CD14-positive monocyte (primary cell): Measurements from ENCODE around the gene XRN1. TPM values are rescaled to one million over a fixed set of nuclear protein-coding genes. Genes with fewer than 3 reads are reported as not detected.

Experiments used
- DNase-seq, 3 donors: peaks; one replicate each; pipeline ENCODE4 v3.0.0-alpha.2; 2011 to 2022
- H2AFZ ChIP-seq: 2 replicates; pipeline ENCODE4 v1.6.0; 2012; ENCODE audit warnings: mild to moderate bottlenecking, low read depth, low read length, inconsistent platforms; ENCODE audit not compliant: insufficient read depth, poor library complexity, severe bottlenecking
- H3K27ac ChIP-seq, 2 donors: 1 replicate in 1 of 2; 2 replicates in 1 of 2; pipeline ENCODE4 v1.5.1; 2012 to 2013; ENCODE audit warnings: low read length in 2 of 2, control low read depth in 1 of 2, inconsistent platforms in 1 of 2, low read depth in 1 of 2, mild to moderate bottlenecking in 1 of 2
- H3K27me3 ChIP-seq, 2 donors: one replicate each; pipeline versions ENCODE4 v1.6.0 to v1.6.1; 2011 to 2013; ENCODE audit warnings: low read length in 2 of 2; ENCODE audit not compliant: control insufficient read depth in 2 of 2, insufficient read depth in 2 of 2
- H3K36me3 ChIP-seq, 2 donors: replicated peaks in 1 of 2; 1 replicate in 1 of 2; 2 replicates in 1 of 2; pipeline versions ENCODE4 v1.5.1 to v1.6.1; 2012 to 2013; ENCODE audit warnings: low read length in 2 of 2, control low read depth in 1 of 2, inconsistent platforms in 1 of 2, mild to moderate bottlenecking in 1 of 2; ENCODE audit not compliant: insufficient read depth in 2 of 2, control insufficient read depth in 1 of 2
- H3K4me1 ChIP-seq, 2 donors: 1 replicate in 1 of 2; 2 replicates in 1 of 2; pipeline versions ENCODE4 v1.5.1 to v1.6.1; 2012 to 2013; ENCODE audit warnings: low read length in 2 of 2, control low read depth in 1 of 2, inconsistent platforms in 1 of 2, mild to moderate bottlenecking in 1 of 2, moderate library complexity in 1 of 2; ENCODE audit not compliant: insufficient read depth in 2 of 2, control insufficient read depth in 1 of 2
- H3K4me2 ChIP-seq: replicated peaks from 2 replicates; pipeline ENCODE3; 2012; ENCODE audit warnings: low read length, moderate library complexity, mild to moderate bottlenecking; ENCODE audit not compliant: poor library complexity, severe bottlenecking; ENCODE audit errors: extremely low read depth
- H3K4me3 ChIP-seq, 3 experiments: fragments of 200-600 bp in 1 of 3; sonication (generic) in 1 of 3; replicated peaks in 1 of 3; 1 replicate in 2 of 3; 2 replicates in 1 of 3; pipeline ENCODE4 v1.5.1; 2011 to 2013; ENCODE audit warnings: low read length in 3 of 3, mild to moderate bottlenecking in 3 of 3, control low read depth in 2 of 3, low read depth in 2 of 3, inconsistent platforms in 1 of 3, moderate library complexity in 1 of 3
- H3K79me2 ChIP-seq: 2 replicates; pipeline ENCODE4 v1.6.0; 2012; ENCODE audit warnings: mild to moderate bottlenecking, control low read depth, inconsistent platforms, low read length, moderate library complexity; ENCODE audit not compliant: insufficient read depth
- H3K9ac ChIP-seq: 2 replicates; pipeline ENCODE4 v1.6.0; 2017; ENCODE audit warnings: low read length, mild to moderate bottlenecking; ENCODE audit not compliant: insufficient read depth, poor library complexity, severe bottlenecking
- H3K9me3 ChIP-seq, 2 donors: replicated peaks in 1 of 2; 1 replicate in 1 of 2; 2 replicates in 1 of 2; pipeline versions ENCODE4 v1.5.1 to v1.6.1; 2012 to 2013; ENCODE audit warnings: low read length in 2 of 2, control low read depth in 1 of 2; ENCODE audit not compliant: control insufficient read depth in 1 of 2, insufficient read depth in 1 of 2
- H4K20me1 ChIP-seq: 2 replicates; pipeline ENCODE4 v1.6.0; 2012; ENCODE audit warnings: mild to moderate bottlenecking, low read length, control low read depth, moderate library complexity; ENCODE audit not compliant: insufficient read depth
- H3K27ac Mint-ChIP-seq, 7 donors: one replicate each; pipeline ENCODE4 v1.8.0; 2020; ENCODE audit warnings: mild to moderate bottlenecking in 7 of 7, mixed read lengths in 7 of 7, moderate library complexity in 6 of 7, inconsistent platforms in 2 of 7
- H3K27me3 Mint-ChIP-seq, 3 donors: one replicate each; pipeline ENCODE4 v1.8.0; 2021 to 2022; ENCODE audit warnings: low read depth in 3 of 3, mild to moderate bottlenecking in 3 of 3, mixed read lengths in 3 of 3, moderate library complexity in 3 of 3, inconsistent platforms in 1 of 3
- H3K36me3 Mint-ChIP-seq, 2 donors: one replicate each; pipeline ENCODE4 v1.8.0; 2020; ENCODE audit warnings: mixed read lengths in 2 of 2, inconsistent platforms in 1 of 2, mild to moderate bottlenecking in 1 of 2
- H3K4me1 Mint-ChIP-seq: one replicate; pipeline ENCODE4 v1.8.0; 2020; ENCODE audit warnings: mild to moderate bottlenecking, mixed read lengths
- H3K4me3 Mint-ChIP-seq, 2 donors: one replicate each; pipeline ENCODE4 v1.8.0; 2020; ENCODE audit warnings: mild to moderate bottlenecking in 2 of 2, mixed read lengths in 2 of 2, moderate library complexity in 1 of 2
- H3K9me3 Mint-ChIP-seq, 7 donors: one replicate each; pipeline ENCODE4 v1.8.0; 2020 to 2022; ENCODE audit warnings: mixed read lengths in 7 of 7, mild to moderate bottlenecking in 6 of 7, moderate library complexity in 6 of 7, inconsistent platforms in 2 of 7
- CTCF ChIP-seq: fragments of 200-600 bp; IDR thresholded peaks from one replicate; pipeline ENCODE4 v1.8.0; 2022; ENCODE audit warnings: antibody characterized with exemption, mild to moderate bottlenecking
- WGBS: methylation state at CpG from one replicate; pipeline ENCODE4 v1.1.5; 2013; ENCODE audit warnings: missing lambda C conversion rate; ENCODE audit not compliant: insufficient coverage; 5-methylcytosine and 5-hydroxymethylcytosine counted together
- intact Hi-C, 2 donors: fragments of 100-400 bp; cut with micrococcal nuclease; formaldehyde crosslinking; loops; one replicate each; pipeline versions ENCODE4 v1.15.0 to v1.15.1; 2023
- polyA plus RNA-seq, 3 donors: library from polyadenylated mRNA; depleted of rRNA in 1 of 3; unstranded in 2 of 3; stranded (reverse) in 1 of 3; fragments of 300-500 nt in 2 of 3; fragments of >200 nt in 1 of 3; fragmentation: Illumina TruSeq in 2 of 3; gene quantifications; 1 replicate in 2 of 3; 2 replicates in 1 of 3; pipeline ENCODE4 v1.2.3, GENCODE V29; 2012 to 2021

The XRN1 gene
- polyA plus RNA-seq, 3 donors, result 8.6 to 47.9 (median 24.3) TPM

- H3K9me3 Mint-ChIP-seq, result no peaks in the 10 kb centered on the region
- no peak overlapping the region for H3K4me3 Mint-ChIP-seq
- 100% methylated on average over 2 of the region's 2 CpGs for WGBS
- no peaks in the 10 kb centered on the region for H3K79me2 ChIP-seq
- H3K9me3 ChIP-seq, result no peaks in the 10 kb centered on the region
- no peak for TF ChIP-seq CTCF
- H3K36me3 ChIP-seq, result peaks cover 80 to 98% of the 10 kb centered on the region in 2 donors
- H3K27ac ChIP-seq, result no peak overlapping the region
- H3K27ac Mint-ChIP-seq, result no peak overlapping the region
- no peaks in the 10 kb centered on the region for H4K20me1 ChIP-seq
- H2AFZ ChIP-seq, result no peak overlapping the region
- no peaks in the 10 kb centered on the region for H3K4me1 ChIP-seq
- intact Hi-C loops, result no loop called here
- H3K4me3 ChIP-seq, result no peak overlapping the region
- peaks cover 0 to 2% (median 0%) of the 10 kb centered on the region in 3 donors for H3K27me3 Mint-ChIP-seq
- DNase-seq, result no peak
- peaks cover 75 to 89% of the 10 kb centered on the region in 2 donors for H3K36me3 Mint-ChIP-seq
- no peak overlapping the region for H3K9ac ChIP-seq
- no peaks in the 10 kb centered on the region for H3K4me1 Mint-ChIP-seq
- H3K27me3 ChIP-seq, result no peaks in the 10 kb centered on the region
- H3K4me2 ChIP-seq, result no peak overlapping the region
Observed at GRCh38 chr3:142492184-142492583, 44.3 kb upstream of the XRN1 start.

DNA sequence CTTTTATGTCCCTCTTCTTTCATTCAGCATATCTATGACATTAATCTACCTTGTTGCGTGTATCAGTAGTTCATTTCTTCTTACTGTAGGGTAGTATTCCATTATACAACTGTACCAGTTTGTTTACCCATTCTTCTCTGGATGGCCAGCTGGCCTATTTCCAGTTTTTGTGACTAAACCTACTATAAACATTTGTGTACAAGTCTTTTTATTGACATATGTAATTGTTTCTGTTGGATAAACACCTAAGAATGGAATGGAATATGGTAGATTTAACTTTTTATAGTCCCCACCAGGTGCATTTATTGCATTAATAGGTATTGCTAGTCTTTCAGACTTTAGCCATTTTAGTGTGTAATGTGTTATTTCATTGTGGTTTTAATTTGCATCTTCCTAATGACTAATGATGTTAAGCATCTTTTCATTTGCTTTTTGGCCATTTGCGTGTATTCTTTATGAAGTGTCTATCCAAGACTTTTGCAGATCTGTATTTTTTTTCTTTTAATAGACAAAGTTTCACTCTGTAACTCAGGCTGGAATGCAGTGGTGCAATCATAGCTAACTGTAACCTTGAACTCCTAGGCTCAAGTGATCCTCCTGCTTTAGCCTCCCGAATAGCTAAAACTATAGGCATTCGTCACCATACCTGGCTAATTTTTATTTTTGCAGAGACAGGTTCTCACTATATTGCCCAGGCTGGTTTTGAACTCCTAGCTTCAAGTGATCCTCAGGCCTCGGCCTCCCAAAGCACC, 41.9 kb upstream of the XRN1 start:
- Histone ChIP-seq H3K36me3 (peaks cover 80 to 95% of the 10 kb centered on the region in 2 donors), H3K79me2 (no peaks in the 10 kb centered on the region), H3K27me3 (no peaks in the 10 kb centered on the region), H4K20me1 (no peaks in the 10 kb centered on the region), H3K9ac (no peak overlapping the region), H3K9me3 (no peaks in the 10 kb centered on the region), H3K4me2 (no peak overlapping the region), H3K27ac (no peak overlapping the region), H3K4me3 (no peak overlapping the region), H2AFZ (no peak overlapping the region), H3K4me1 (no peaks in the 10 kb centered on the region)
- Mint-ChIP-seq H3K36me3 (peaks cover 72 to 89% of the 10 kb centered on the region in 2 donors), H3K4me3 (no peak overlapping the region), H3K27me3 (peaks cover 0 to 2% (median 0%) of the 10 kb centered on the region in 3 donors), H3K4me1 (no peaks in the 10 kb centered on the region), H3K27ac (no peak overlapping the region), H3K9me3 (peaks cover 0 to under 1% (median 0%) of the 10 kb centered on the region in 7 donors)
- TF ChIP-seq CTCF, result no peak
- 100% methylated on average over 2 of the region's 5 CpGs for WGBS
- no peak for DNase-seq
- intact Hi-C loops, result no loop called here
